ENCODE measurements around the gene NUDCD3. TPM values are rescaled to one million over a fixed set of nuclear protein-coding genes. Genes with fewer than 3 reads are reported as not detected.

Gene NUDCD3
- polyA plus RNA-seq, 12 donors, result 57.6 to 103 (median 71.3) TPM; not detected in 1

Other genes with a start within 250 kb of the NUDCD3 start
- gene CAMK2B, start 165.1 kb downstream of the NUDCD3 start, polyA plus RNA-seq (ENCODE audit: insufficient read length in 12 of 12), result 1,000 to 10,000 TPM in 1 of 12 donors, 10 to 100 TPM in 5, 1 to 10 TPM in 6; 3.6 to 1,562 (median 12.8) TPM
- 1 to 10 TPM in 1 of 12 donors, under 1 TPM in 8, not detected in 3; 0.04 to 2.1 (median 0.08) TPM for gene NPC1L1, start 50.7 kb upstream of the NUDCD3 start, polyA plus RNA-seq (ENCODE audit: insufficient read length in 12 of 12)
- gene DDX56, start 83.2 kb upstream of the NUDCD3 start, polyA plus RNA-seq (ENCODE audit: insufficient read length in 12 of 12), result 10 to 100 TPM in 11 of 12 donors, not detected in 1; 28.0 to 62.6 (median 48.9) TPM
- gene TMED4, start 91.6 kb upstream of the NUDCD3 start, polyA plus RNA-seq (ENCODE audit: insufficient read length in 12 of 12), result 100 to 1,000 TPM in 2 of 12 donors, 10 to 100 TPM in 10; 68.4 to 465 (median 91.9) TPM
- 10 to 100 TPM in 11 of 12 donors, not detected in 1; 39.0 to 69.0 (median 58.2) TPM for gene OGDH, start 116.0 kb upstream of the NUDCD3 start, polyA plus RNA-seq (ENCODE audit: insufficient read length in 12 of 12)